ENCODE measurements around the gene IMMT.

DNA sequence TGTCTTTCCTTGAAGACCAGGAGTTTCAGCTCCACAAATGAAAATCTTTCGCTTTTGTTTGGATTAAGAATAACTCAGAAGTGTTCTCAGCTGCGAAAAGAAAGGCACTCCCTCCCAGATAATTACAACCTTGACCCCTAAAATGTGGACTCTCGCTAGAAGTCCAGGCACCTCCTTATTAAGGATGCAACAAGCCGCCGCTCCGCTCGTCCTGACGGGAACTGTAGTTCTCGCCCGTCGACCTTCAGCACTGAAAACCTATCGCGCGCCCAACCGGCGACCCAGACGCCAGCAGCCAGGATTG is 559 bp downstream of the IMMT start:
- TF ChIP-seq CTCF (IDR thresholded peaks at IDR 0.05) = no peak
- no peak for TF ChIP-seq EZH2 (IDR thresholded peaks at IDR 0.05; ENCODE audit: borderline replicate concordance, insufficient read depth, low read depth, low read length, poor library complexity, severe bottlenecking)

Measured in B cell (primary cell).